Measurements from ENCODE around the gene GNPTAB.

Gene GNPTAB

DNA sequence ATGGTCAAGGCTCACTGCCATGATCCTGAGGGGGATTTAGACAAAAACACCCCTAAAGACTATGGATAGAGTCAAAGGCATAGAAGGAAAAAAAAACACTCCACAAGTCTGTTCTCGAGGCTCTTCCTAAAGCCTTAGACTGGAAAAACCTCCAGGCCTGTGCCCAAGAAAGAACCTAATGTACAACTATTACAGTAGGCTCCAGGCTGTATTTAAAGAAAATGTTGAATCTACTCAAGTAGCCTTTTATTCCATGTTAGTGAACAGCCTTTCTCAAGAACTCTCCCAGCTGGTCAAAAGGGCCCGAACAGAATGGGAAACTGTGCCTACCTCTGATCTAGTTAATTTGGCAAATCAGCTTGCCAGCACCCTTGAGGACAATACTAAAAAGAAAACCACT is 28.3 kb downstream of the GNPTAB start:
- no peak for DNase-seq

DNA sequence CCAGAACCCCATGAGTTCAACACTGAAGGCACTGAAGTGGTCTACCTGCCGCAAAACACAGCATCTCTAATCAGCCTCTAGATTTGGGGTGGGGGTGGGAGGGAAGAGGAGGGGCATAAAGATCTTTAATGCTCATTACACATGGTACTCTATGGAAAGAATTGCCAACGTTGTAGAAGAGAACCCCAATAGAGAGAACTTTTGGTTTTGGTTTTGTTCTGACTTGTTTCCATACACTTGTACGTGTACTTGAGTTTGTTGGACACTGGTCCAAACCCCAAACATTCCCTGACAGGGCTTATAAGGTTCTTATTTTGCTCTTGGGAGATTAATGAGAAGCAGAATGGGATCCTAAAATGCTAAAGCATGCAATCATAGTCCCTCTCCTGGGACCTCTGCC is 31.0 kb downstream of the GNPTAB start:
- no peak for DNase-seq

DNA sequence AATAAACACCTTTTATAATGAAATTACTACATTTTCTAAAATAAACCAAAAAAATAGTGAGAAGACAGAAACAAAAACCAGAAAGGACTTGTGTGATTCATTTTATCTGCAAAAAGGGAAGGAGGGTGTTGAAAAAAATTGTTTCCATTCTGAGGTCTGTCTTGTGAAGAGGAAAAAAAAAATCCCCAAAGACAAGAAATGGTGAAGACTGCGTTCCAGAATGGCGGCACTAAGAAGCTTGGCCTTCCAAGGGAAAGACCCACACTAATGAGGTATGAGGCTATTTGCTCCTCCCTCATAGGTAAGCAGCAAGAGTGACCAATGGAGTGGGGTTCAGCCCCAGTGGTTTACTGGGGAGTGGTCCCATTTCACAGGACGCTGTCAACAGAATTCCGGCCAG is 35.0 kb downstream of the GNPTAB start:
- DNase-seq: no peak

DNA sequence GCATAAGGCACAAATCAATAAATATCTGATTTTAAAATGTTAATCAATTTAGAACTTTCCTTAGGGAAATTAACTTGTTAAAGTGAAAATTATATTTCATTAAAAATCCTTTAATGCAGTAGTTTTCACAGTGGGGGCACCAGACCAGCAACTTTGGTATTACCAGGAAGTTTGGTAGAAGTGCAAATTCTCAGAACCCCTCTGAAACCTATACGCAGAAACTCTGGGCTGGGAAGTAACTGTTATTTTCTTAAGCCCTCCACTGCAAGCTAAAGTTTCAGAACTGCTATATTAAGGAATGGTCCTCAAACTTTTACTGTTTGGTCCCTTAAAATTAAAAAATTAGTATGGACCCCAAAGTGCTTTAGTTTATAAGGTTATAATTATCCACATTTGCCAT is 35.7 kb downstream of the GNPTAB start:
- no peak for DNase-seq

DNA sequence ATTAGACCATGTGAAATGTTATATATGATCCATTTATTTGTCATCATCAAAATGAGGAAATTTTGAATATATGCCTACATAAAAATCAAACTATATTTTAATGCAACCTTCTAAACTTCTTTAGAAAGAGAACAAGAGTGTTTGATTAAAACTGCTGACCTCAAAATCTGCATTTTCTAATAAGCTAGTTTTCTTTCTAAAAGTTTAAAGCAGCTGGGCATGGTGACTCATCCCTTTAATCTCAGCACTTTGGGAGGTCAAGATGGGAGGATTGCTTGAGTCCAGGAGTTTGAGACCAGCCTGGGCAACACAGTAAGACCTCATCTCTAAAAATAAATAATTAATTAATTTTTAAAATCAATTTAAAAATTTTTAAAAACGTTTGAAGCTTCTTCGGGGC is 36.2 kb downstream of the GNPTAB start:
- no peak for DNase-seq

DNA sequence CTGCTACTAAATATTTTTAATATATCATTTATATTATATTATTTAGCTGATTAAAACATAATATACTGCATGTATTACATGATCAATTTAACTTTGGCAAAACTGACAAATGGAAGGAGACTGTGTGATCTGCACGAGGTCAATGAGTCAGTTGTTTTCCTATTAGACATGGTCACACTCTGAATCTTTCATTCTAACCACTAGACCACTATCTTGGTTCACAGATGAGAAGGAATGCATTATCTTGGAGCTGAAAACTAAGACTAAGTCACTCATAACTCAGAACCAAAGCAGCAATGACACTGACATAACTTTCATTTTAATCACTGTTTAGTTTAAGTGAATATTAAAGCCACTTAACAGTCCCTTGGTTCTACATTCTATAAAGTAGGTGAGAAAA is 37.4 kb downstream of the GNPTAB start:
- no peak for DNase-seq

DNA sequence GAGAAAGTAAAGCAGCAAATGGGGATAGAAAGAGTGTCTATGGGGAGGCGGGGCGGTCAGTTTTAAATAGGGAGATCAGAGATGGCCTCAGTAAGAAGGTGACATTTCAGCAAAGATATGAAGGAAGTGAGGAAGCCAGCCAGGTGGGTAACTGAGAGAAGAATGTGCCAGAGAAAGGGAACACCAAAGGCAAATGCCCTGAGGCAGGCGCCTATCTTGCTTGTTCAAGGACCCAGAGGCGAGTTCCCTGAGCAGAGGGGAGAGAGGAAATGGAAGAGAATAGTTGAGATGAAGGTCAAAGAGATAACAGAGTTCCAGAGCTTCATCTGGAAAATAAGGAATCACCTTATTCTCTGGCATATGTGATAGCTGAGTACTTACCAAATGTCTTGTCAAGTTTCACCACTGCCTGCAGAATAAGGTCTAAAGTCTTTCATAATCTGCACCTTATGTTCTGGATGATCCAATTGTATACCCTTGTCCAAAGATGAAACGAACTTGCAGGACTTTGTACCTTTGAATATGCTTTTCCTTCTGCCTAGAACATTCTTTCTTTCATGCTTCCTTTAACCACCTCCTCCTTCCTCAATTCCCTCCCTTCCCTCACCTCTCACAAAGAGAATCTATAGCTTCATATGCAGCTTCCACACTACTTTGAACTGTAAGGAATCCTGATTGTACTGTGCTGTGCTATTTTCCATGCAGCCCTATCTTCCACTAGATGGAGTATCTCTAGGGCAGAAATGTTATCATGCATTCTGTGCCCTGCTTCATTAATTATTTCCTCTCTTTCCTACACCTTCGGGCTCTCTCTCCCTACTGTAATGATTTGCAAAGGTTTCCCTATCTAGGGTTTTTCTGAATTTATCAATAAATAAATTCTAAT is 38.5 kb downstream of the GNPTAB start:
- DNase-seq: no peak

DNA sequence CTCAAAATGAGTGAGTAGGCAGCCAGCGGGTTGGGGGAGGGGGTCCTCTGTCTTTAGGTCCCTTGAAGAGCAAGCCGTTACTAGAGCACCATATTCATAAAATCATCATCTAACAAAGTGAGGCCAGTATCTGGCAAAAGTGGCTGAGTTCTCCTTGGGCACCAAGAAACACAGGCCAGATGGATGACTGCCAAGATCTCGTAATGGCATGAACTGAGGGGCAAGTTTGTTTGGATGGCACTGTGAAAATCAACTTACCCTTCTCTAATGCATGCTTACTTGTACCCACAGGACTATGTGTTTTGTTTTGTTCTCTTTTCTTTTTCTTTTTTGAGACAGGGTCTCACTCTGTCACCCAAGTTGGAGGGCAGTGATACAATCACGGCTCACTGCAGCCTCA is 41.6 kb downstream of the GNPTAB start:
- DNase-seq: no peak

DNA sequence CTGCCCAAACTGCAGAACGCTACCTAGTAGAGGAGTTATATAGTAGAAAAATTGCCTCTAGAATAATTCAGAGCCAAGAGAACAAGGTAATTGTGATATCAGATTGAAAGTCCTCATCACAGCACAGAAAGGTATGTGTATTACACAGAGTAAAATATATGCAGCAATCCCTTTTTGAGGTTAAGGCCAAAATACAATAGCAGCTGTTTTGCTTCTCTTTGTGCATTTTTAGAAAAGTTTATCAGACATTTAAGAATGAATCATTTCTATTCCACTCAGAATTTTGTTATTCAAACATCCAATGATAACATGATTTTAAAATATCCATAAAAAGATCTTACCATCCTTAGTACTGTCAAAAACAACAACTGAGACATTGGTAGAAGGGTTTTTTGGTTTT is 45.1 kb downstream of the GNPTAB start:
- no peak for DNase-seq

DNA sequence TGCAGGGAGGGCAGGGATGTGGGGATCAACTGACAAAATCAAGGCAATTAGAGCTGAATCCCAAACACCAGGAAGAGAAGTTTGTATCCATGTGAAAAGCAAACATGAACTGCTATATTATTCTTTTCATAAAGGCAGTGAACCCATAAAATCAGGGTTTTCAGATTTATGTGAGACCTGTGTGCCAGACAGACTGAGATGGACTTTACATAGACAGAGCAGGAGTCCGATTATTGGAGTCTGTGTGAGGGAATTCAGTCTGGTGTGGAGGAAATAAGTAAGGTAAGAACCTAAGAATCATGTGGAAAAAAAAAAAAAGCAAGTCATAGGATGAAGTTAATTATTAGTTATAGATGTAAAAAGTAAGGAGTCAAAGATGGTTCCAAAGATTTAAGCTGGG is 46.4 kb downstream of the GNPTAB start:
- no peak for DNase-seq

DNA sequence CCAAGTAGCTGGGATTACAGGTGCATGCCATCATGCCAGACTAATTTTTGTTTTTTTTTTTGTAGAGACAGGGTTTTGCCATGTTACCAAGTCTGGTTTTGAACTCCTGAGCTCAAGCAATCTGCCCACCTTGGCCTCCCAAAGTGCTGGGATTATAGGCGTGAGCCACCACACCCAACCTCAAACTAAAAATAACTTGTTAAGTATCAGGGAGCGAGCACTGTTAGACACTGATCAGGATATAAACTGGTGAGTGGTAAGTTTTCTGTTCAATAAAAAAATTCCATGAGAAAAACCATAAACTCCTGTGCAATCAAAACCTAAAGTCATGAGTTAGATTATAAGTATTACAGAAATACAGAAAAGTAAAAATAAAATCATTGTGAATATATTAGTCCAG is 46.9 kb downstream of the GNPTAB start:
- DNase-seq: no peak

DNA sequence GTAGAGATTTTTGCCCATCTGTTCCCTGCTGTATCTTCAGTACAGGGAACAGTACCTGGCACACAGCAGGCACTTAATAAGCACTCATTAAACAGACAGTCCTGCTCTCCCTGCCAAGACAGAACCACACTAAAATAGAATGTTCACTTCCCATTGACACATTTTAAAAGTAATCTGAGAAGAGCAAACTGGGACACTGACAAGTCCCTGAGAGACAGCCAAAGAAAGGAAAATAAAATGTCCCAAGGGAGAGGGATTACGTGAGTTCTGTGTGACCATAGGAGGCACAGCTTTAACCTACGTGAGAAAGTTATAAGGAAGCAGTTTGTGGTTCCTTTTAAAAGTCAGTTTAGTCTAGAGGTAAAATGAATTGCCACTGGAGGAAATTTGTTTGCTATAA is 47.6 kb downstream of the GNPTAB start:
- no peak for DNase-seq

DNA sequence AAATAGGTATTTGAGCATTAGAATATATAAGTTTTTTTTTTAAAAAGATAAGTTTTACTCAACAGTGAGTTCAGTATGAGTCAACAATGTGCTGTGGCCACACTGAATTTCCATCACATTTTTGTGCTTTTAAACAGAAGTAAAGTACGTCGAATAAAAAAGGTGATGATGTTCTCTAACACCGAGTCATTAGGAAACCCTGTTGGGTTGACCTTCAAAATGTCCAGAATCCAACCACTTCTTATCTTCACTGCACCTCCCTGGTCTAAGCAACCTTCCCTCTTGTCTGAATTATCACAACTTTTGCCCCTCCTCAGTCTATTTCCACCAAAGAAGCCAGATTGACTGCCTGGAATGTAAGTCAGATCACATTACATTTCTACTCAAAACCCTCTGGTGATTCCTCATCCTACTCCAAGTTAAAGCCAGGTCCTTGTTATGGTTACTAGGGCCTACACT is 48.5 kb downstream of the GNPTAB start:
- no peak for DNase-seq

DNA sequence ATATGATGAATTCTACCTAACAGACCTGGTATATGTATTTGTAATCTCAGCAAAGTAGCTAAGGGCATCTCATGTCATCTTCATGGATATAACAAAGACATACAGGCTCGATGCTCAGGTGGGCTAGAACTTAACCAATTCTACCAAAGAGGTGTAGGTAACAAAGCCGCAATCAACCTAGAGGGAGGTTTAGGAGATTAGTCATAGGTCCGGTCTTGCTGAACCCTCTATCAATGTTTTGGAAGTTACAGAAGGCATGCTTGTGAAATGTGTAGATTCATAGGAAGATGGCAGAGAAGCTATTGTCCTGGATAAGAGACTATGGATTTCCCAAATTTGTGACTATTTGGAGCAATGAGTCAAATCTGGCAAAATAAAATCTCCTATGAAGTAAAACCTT is 48.9 kb downstream of the GNPTAB start:
- no peak for DNase-seq

DNA sequence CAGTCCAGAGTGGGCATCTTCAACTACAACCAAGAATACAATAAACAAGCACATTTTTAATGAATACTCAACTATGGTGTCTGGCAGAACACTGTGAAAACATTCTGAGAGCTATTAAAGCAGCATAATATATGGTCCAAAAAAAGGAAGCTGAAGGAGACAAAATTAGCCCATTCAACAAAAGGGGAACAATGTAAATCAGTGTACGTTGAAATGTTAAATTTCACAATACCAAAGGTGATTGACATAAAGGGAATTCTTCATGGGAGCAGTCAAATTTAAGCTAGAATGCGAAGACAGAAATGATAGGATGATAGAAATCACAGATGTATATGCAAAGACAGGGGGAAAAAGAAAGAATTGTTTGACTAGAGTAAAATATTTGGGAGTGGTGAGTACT is 50.2 kb downstream of the GNPTAB start:
- no peak for DNase-seq

DNA sequence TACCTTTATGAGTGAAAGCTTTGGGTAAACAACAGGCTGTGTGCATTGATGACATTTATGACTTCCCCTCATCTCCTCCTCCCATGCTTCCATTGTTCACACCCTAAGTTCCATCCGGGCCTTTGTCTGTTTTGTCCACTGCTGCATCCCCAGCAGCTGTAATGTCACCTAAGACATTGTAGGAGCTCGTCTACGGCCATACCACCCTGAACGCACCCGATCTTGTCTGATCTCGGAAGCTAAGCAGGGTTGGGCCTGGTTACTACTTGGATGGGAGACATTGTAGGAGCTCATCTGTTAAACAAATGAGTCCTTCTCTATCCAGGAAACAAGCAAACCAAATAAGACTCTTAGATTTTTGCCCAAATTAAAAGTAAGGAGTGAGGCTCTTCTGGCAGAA is 51.1 kb downstream of the GNPTAB start:
- DNase-seq: no peak

DNA sequence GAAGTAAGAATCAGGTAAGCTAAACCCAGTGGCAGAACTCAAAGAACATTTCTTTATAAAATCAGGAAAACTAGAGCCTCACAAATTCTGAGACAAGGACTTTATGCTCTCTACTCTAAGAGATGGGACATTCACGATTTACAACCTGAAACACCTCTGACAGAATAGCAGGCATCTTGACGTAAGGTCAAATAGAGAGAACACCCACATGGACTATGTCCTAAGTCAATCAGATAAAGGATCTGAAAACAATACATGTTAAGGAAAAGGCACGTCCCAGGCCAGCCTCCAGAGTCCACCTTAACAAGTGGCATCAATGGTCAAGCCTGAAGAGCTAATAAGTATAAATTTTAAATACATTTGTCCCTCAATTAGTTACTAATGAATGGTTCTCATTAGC is 51.6 kb downstream of the GNPTAB start:
- DNase-seq: no peak

DNA sequence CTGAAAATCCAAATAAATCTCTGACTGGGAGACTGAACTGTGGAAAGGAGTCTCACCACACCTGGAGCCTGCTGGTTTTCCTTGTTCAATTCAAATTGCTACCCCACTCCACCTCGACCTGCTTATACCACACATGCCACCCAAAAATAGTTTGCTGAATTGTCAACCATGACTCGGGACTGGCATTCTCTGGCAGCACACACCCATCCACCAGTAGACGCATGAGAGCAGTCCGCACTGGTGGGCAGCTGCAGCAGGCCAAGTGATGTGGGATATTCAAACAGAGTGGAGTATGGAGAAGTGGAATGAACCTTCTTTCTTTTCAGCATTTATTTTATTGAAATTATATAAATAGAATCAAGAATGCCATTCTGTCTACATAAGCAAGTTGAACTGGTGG is 52.8 kb downstream of the GNPTAB start:
- DNase-seq: no peak

DNA sequence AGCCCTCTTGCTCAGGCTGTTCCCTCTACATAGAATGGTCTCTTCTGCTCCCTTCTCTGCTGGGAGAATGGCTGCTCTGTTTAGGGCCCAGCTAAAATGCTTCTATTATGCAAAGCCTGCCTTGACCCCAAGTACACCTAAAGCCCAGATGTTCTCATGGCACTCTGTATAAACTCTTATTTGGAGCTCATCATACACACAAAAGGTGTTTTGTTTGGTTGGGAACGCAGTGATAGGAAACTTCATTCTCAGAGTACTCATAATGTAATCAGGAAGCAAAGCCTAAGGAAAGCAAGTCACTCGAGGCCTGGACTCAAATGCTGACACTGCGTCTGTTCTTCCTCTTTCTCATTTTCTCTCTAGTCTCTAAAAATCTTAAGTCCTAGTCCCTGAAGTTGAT is 53.3 kb downstream of the GNPTAB start:
- DNase-seq: no peak

DNA sequence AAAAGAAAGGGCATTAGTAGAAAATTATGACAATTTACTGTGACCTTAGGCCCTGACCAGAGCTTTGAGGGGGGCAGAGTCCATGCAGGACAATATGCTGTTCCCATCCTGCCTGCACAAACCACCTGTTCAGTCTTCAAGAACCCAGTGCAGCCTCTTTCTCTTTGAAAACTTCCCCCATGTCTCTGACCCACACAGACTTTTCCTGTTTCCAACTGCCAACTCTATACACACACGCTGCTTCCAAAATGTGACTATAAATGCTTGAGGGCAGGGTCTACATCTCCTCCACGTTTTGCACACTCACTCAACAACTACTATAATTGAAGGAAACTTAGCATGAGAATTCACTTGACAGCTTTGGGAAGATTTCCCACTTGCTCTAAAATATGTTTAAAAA is 54.9 kb downstream of the GNPTAB start:
- DNase-seq: no peak

DNA sequence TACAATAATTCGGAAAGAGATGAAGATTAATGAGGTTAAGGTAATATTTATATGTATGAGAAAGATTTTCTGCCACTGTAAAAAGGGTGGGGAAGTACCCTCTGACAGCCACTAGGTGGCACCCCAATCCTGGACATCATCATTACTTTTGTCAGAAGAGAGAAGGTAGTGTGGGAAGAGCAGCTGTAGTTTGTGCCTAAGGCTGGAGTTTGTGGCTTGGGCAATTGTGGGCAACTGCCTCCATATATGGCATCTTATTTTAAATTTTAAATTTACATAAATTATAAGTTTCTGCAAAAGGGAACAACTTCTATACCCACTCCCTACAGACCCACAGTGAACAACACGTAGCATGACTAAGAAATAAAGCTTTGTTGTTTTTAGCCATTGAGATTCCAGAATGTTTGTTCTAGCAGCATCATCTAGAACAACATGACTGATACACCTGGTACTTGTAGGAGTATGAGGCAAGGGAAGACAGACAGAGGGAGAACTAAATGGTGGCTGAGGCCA is 57.1 kb downstream of the GNPTAB start:
- peak; percentile 35 for DNase-seq

DNA sequence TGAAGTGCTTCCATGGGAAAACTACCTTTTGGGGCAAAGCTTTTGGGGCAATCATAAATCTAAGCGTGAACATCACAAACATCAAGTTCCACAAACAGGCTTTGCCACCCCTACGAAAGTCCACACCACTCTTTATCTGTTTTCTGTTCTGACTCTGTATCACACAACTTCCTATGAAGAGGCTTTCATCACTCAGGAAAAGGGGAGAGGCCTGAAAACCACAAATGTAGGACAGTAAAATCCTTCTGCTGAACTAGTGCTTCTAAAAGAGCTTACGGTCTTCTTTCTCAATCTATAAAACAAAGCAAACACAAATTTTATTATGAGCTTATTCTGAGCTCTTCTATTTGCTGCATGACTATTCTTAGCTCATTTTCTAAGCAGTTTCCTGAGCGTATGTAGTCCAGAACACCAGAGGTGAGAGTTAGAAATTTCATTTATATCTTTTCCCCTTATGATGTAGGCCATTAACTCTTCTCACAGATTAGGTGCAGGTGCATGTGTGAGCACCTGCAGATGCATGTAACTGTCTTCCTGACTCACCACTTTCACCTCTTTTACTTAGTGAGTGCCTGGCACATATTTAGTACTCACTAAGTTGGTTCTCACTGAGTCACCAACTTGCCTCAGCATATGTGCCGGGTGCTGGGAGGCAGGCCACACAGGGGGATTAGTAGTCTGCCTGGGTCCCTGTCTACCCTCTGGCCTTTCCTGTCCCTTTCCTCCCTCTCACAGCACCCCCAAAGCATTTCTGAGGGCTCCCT is 58.6 kb downstream of the GNPTAB start:
- no peak for DNase-seq

DNA sequence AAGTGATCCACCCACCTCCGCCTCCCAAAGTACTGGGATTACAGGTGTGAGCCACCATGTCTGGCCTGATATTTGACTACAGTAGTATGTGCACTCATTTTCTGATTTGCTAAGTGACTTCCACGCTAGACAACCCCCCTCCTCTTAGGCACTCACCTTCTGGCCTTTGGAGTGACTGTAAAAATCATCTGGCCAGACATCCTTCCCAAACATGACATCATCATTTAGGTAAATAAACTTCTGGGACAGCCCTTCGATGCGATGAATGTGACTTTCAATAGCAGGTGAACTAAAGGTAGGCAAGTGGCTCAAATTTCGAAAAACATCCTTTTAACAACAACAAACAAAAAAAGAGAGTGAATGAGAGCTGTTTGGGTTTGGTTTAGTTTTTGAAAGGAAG is 60.9 kb downstream of the GNPTAB start:
- DNase-seq: no peak

DNA sequence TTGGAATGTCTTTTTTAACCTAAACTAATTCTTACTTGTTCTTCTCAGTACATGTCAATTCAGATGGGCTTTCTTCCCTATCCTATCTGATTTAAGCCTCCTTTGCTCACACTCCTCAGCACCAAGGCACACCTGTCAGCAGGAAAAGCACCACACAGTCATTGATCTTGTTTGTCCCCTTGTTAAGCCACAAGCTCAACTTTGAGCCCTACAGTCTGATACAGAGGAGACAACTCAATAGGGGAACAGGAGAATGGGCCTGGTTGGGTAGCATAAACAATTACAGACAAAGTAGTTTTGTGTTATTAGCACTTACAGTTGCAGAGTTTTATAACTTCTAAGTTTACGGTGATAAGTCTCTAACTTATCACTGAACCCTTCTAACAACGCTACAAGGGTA is 62.0 kb downstream of the GNPTAB start:
- no peak for DNase-seq

Measured in NCI-H1105 (cell line).